Skin epidermis (tissue), 12 donors: ENCODE results near the gene EHD3.

Experiments
- H3K27ac ChIP-seq, 21 experiments: fragments of 200-600 bp; sonication (generic) in 11 of 21; one replicate each; pipeline ENCODE4 v1.5.0; 2020; ENCODE audit warnings: mild to moderate bottlenecking in 3 of 21, inconsistent platforms in 2 of 21, moderate library complexity in 2 of 21
- H3K4me3 ChIP-seq, 7 experiments: fragments of 200-600 bp; sonication (generic) in 2 of 7; one replicate each; pipeline ENCODE4 v1.5.0; 2020; ENCODE audit warnings: inconsistent platforms in 2 of 7, mild to moderate bottlenecking in 2 of 7, moderate library complexity in 1 of 7

EHD3 gene

DNA sequence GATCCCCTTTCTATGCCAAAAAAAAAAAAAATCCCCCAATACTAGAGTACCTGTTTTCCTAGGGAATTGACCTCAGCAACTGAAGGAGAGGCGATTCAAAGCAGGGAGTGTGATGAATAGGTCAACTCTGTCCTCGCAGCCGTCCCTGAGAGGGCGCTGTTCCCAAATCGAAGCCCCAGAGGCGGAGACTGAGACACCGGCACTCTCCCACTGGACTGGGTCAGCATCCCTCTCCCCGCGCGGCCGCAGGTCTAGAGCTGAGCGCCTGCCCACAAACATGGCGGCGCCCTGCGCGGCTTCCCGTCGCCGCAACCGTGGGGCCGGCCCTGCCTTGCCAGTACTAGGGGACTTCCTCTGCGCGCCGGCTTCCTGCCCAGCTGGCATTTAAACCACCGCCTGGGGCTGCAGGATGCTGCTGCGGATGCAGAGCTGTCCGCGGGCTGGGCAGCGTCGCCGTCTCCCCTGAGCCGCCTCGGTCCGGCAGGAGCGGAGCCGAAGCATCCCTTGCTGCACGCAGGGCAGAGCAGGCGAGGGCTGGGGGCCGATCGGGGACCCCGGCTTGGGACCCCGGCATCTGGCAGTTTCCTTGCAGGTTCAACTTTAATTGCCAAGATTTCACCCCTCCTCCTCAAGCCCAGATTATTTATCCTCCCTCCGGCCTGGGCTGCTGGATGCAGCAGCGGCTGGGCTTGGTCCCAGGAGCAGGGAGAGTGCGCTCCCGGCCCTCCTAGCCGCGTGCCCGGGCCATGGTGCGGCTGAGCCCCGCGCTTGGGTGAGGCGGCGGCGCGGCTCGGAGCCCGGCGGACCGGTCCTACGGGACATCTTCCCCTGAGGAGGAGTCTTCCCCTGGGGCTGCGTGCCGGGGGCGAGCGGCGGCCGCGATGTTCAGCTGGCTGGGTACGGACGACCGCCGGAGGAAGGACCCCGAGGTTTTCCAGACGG lies at the start of gene EHD3:
Gene EHD3, plus strand, starts transcription at position 412 of the 942 bp plus-strand sequence. Its CDS starts 470 bp downstream, at position 882.
- Histone ChIP-seq H3K27ac (peak within 1 kb of the TSS in 19 of 21 experiments; percentile 14 to 82 (median 63)), H3K4me3 (peak within 1 kb of the TSS; percentile 48 to 67 (median 53))

DNA sequence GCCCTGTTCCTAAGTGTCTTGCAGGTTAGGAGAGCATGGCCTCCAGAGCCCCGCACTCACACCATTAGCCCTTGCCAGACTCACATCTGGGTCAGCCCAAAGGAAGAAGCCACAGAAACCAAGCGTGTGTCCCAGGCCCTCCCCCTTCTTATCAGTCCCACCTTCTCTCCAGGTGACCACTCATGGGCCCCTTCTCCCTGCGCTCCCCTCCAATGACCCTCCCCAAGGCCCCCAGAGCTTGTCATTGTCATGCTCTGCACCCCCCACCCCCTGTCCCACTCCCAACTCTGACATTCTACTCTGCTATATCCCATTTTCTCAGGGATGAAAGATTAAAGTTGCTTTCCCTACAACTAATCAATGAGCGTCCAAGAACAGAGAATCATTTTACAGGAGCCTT lies 46.8 kb upstream of the EHD3 start:
- Histone ChIP-seq H3K27ac (no peak overlapping the region), H3K4me3 (no peak overlapping the region)

DNA sequence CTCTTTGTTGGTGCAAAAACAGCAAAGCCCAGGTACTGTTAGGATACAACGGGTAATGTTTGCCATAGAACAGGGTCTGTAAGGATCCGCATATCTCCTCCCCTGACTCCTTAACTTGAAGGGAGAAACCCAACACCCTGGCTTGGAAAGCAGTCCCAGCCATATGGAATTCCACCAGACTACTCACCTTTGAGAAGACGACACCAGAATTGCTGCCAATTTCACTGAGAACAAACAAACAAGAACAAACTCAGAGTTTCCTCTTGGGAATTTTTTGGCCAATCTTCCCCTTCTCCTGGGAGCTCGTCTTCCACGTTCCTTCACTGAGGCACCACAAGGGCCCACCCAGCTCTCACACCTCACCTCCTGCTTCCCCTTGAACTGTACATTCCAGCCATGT lies 45.8 kb upstream of the EHD3 start:
- Histone ChIP-seq H3K4me3 (no peak overlapping the region), H3K27ac (no peak overlapping the region)

DNA sequence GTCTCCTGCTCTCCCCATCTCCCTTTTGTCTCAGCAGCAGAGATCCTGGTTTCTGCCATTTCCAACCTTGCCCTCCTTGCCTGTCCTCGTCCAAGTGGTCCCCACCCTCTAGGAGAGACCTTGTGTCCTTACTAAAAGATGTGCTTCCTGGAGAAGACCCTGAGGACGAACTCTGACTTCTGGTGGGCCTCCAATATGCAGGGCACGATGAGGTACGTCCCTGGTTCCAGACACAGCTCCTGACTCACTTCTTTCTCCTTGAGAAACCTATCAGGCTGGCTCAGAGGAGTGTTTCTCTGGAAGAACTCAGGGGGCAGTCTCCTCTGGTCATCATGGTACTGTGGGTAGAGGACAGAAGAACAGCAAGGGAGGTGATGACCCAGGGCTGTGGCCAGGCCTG lies 44.8 kb upstream of the EHD3 start:
- Histone ChIP-seq H3K4me3 (no peak overlapping the region), H3K27ac (no peak overlapping the region)

DNA sequence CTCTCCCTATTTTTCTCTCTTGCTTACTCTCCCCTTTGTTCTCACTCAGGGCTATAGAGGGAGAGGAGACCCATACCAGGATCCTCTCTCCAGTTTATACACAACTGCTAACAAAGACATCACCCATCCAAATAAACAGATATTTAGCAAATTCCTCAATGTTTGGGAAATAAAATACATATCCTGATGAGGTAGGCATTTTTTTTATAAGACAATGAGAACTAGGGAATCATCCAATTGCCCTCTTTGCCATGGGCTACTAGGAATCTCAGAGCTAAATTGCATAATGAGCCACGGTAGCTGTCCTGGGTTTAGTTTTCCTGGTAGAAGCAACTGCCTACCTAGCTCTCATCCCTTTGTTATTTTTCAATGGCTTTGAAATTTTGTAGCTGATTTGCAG lies 43.8 kb upstream of the EHD3 start:
- Histone ChIP-seq H3K27ac (no peak overlapping the region), H3K4me3 (no peak overlapping the region)

DNA sequence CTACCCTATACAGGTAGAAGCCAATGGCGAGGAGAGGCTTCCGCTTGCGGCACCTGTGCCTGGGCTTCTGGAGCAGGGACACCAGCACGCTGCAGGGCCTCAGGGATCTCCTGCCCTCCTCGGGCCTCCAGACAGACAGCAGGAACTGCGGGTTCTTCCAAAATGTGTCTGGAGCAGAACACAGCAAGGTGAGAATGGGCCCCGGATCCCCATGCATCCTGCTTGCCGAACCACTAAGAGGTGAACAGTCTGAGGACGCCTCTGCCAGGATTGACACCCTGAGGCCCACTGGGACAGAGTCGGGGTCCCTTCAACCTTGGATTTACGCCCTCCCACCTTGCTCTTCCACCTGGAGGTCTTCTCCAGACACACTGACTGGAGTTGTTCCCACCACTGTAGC lies 42.0 kb upstream of the EHD3 start:
- no peak overlapping the region for H3K4me3 ChIP-seq
- no peak overlapping the region for H3K27ac ChIP-seq

DNA sequence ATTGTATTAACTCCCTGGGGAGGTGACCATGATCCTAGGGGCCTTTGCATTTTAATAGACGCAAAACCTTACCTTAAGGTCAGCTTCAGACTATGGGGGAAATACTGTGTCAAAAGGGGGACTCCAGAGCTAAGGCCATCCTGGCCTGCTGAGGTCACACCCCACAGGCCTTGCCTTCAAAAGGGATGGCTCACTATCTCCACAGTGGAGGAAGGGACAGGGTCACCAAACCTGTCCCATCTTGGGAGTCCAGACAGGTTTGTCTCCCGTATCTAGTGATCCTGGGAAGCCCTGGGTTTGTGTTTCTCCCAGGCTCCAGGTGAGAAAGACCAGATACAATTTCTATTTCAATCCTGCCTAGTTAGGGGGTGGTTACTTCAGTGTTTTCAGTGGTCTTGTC lies 41.6 kb upstream of the EHD3 start:
- no peak overlapping the region for H3K27ac ChIP-seq
- no peak overlapping the region for H3K4me3 ChIP-seq

DNA sequence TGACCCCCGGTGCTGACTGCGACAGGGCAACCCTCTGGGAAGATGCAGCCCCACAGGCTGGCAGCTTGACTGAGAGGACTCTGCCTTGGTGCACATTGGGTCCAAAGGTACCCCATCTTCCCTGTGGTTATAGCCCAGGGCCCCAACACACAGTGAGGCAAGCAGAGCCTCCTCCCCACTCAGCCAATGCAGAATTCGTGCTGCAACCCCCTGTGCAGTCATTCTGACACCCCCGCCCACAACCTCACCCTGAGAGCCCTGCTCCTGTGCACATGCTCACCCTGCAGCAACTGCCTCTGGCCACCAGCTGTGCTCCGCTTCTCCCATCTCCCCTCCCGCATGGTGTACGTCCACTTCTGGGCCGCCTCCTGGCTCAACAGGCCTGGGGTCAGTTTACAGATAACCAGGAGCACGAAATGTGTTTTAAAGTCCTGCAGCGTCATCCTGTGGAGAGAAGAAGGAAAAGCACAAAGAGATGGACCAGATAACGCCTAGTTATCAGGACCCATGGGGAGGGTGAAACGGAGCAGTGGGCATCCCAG lies 41.0 kb upstream of the EHD3 start:
- Histone ChIP-seq H3K4me3 (no peak overlapping the region), H3K27ac (no peak overlapping the region)

DNA sequence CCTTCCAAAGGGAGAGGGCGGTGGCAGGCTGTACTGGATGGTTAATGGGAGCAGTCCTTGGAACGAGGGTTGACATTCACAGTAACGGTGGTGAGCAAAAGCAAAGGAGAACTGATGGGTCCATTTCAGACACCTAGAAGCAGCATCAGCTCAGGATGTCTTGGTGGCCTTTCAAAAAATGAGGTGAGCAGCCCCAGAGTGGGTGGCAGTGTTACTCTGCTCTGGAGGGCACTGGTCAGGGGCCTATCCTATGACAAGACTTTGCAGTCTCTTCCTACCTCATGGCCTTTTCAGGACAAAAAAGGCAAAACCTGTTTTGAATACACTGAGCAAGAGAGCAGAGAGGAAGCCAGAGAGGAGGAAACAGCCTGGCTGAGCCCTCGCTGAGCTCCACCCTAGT lies 40.1 kb upstream of the EHD3 start:
- H3K4me3 ChIP-seq = no peak overlapping the region
- no peak overlapping the region for H3K27ac ChIP-seq

DNA sequence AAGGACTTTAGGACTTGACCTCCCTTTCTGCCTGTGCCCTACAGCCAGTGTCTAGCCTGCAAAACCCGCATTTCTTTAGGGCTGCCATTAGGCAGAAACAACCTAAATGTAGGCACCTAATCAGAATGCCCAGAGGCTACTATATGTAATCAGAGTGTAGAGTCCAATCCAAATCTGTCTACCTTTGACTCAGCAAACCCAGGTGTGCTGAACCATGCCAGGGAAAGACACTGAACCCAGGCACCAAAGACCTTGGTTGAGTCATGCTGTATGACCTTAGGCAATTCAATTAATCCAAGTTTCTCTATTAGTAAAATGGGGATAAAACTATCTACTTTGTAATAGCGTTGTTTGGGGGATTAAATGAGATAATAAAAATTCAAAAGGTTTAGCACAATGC lies 37.3 kb upstream of the EHD3 start:
- no peak overlapping the region for H3K4me3 ChIP-seq
- H3K27ac ChIP-seq = no peak overlapping the region

DNA sequence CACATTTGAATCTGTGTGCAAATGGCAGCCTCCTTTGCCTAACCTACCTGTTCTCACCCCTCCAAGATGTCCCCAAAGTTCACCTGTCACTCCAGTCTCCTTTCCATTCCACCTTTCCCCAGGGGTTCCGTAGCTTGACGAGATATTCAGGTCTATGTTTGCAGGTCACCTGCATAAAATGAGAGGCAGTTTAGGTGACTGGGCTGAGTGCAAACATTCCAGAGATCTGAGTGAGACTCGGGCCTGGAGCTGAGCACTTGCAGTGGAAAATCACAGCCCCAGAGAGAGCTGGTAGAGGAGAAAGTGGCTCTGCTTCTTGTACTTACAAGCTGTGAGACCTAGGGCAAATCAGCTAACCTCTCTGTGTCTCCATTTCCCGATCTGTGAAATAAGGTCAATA lies 36.8 kb upstream of the EHD3 start:
- H3K27ac ChIP-seq = no peak overlapping the region
- H3K4me3 ChIP-seq = no peak overlapping the region

DNA sequence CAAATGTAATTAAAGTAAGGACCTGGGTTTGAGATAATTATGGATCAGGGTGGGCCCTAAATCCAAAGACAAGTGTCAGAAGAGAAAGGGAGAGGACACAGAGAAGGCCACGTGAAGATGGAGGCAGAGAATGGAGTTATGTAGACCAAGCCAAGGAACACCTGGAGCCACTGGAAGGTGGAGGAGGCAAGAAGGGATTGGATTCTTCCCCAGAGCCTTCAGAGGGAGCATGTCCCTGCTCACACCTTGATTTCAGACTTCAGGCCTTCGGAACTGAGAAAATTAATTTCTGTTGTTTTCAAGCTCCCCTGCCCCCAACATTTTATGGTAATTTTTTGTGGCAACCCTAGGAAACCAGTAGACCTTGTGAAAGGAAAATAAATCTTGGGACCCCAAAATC lies 36.3 kb upstream of the EHD3 start:
- Histone ChIP-seq H3K4me3 (no peak overlapping the region), H3K27ac (no peak overlapping the region)

DNA sequence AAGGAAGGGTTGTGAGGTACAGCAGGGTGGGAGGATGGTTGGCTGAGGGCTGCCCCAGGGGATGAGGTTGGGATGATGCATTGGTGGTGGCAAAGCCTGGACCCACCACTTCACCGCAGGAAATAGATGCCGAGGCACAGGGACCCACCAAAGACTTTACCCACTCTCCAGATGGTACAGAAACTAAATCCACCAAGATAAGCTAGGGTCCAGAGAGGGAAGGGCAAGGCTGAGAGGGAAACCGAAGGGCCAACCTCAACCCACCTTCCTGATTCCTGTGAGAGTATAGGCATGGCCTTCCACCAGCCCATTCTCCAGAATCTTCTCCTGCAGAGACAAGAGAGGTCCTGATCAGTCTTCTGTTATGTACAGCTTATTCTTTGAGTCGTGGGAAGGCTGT lies 34.7 kb upstream of the EHD3 start:
- Histone ChIP-seq H3K4me3 (no peak overlapping the region), H3K27ac (no peak overlapping the region)

DNA sequence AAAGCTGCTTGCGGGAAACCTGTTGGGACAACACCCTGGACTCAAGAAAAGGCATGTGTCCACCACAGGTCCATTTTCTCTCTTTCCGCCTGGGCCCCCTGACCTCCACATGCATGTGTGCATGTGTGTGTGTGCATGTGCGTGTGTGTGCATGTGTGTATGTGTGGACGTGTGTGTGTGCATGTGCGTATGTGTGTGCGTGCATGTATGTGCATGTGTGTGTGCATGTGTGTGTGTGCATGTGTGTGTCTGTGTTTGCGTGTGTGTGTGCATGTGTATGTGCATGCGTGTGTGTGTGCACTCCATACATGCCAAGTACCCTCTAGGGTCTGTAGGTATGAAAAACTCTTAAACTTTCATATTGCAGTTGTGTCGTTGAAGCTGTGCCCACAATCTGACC lies 33.0 kb upstream of the EHD3 start:
- no peak overlapping the region for H3K4me3 ChIP-seq
- no peak overlapping the region for H3K27ac ChIP-seq

DNA sequence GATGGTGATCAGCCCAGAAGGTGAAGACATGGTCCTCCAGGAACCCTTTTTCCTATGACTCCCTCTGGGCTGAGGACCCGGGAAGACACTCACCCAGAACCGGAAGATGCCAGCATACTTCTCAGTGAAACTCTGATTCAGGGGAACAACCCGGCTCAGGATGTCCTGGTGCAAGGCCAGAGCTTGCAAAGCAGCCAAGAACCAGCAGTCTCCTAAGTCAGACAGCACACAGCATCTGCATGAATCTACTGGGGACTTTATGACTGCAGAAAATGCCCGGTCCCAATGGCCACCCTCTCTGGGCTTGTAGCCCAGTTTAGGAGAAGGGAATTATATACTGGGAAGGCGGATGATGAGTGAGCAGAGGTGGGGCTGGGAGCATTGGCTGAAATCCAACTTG lies 31.9 kb upstream of the EHD3 start:
- no peak overlapping the region for H3K4me3 ChIP-seq

DNA sequence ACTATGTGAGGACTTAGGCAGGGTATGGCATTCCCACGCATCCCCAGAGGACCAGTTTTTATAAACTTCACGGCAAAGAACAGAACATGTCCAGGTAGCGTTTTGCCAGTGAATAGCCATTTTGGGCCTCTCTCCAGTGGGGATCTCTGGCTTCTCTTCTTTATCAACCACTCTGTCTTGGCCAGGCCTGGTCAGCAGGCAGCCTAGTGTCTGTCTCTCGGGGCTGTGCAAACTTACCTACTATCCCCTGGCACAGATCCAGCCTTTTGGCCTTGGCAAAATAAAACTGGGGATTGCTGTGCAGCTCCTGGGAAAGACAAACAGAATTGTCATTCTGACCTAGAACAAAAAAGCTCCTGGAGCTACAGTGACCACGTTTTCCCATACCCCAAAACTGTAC lies 31.1 kb upstream of the EHD3 start:
- no peak overlapping the region for H3K4me3 ChIP-seq
- H3K27ac ChIP-seq = no peak overlapping the region

More for the DNA sequence above, 31.9 kb upstream of the EHD3 start:
- no peak overlapping the region for H3K27ac ChIP-seq

DNA sequence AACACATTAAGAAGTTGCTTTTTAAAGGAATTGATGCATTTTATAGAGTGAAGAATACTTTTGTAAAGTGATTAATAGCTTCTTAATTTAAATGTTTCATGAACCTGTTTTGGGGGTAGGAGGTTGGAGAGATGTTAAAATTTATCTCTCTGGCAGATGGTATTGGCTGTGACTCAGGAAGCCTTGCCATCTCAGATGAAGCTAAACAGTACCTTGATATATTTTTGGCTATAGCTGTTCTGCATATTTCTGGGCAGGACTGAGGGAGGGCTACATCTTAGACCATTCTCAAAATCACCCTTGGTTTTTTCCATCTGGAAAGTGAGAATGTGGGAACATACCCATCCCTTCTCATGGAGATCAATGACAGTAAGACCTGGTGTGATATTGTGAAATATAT lies 30.0 kb upstream of the EHD3 start:
- Histone ChIP-seq H3K4me3 (no peak overlapping the region), H3K27ac (no peak overlapping the region)

DNA sequence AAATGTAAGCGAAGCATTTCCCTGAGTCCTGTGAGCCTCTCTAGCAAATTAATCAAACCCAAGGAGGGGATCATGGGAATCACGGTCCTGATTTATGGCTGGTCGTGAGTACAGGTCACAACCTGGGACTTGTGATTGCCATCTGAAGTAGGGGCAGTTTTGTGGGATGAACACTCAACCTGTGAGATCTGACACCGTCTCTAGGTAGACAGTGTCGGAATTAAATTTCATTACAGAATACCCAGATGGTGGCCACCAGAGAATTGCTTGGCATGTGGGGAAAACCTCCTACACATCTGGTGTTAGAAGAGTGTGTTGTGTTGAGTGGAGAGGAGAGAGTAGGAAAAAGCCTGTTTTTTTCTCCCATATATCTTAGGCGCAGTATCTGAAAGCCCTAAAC lies 29.2 kb upstream of the EHD3 start:
- no peak overlapping the region for H3K27ac ChIP-seq
- H3K4me3 ChIP-seq = no peak overlapping the region

DNA sequence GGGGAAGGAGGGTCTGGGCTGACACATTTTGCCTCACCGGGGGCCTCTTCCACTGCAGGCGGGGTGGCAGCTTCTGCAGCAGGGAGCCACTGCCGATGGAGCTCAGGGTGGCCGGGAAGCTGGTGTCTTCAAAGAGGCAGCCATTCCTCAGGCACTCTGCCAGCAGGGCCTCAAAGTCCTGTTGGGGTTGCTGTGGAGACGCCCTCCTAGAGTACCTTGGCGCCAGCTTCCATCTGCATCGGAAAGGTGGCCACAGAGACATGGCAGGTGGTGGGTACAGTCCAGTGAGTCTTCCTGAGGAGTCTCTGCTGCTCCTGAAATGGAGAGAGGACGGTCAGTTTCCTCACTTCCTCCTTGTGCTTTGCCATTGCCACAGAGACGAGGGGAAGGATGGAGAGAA lies 28.8 kb upstream of the EHD3 start:
- no peak overlapping the region for H3K27ac ChIP-seq
- no peak overlapping the region for H3K4me3 ChIP-seq

DNA sequence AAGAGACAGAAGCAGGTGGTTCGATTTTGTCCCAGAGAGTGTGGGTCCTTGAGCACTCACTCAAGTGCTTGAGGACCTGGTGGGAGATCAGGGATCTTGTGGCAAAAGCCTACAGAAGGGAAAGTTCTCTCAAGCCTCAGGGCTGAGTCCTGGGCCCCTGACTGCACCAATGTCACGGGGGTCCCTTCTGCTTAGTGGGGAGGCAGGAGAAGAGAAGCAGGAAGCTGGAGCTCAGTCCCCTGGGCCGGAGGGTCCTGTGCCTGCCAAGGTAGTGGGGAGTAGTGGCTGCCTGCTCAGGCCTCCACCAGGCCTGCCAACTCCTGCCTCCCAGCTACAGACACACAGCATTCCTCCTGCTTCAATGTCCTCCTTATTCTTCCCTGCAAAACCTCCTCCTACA lies 28.3 kb upstream of the EHD3 start:
- H3K4me3 ChIP-seq = no peak overlapping the region
- H3K27ac ChIP-seq = no peak overlapping the region

DNA sequence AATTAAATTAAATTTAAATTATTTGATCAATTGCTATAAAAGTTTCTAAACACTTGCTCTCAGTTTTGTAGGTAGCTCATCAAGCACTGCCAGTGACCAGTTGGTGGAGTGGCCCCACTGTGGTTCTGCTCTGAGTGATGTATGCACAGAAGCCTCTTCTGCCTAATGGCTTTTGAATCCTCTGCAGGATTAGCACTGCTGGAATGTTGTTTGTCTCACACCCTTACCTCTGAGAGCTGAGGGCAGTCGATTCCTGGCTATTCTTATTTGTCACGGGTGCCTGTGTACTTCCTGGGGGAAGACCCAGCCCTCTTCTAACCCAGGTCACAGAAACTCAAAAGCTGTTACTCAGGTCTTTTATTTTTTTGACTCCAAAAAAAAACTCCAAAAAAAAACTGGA lies 26.2 kb upstream of the EHD3 start:
- H3K27ac ChIP-seq = no peak overlapping the region
- H3K4me3 ChIP-seq = no peak overlapping the region

DNA sequence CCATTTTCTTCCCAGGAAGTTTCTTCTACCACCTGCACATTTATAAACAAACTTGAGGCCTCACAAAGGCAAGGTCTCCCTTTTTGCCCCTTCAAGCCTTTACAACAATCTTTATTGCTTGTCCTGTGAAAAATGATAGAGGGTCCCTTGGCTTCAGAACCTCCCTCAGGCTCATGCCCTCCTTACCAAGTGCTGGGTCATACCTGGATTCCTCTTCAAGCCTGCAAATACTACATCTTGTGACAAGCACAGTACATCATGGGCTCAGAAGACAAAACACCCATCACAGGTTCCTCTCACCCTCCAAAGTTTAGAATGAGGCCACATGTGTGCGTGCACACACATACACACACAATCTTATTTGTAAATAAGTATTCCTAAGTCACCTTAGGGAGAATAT lies 25.7 kb upstream of the EHD3 start:
- no peak overlapping the region for H3K4me3 ChIP-seq
- no peak overlapping the region for H3K27ac ChIP-seq
